Measurements from ENCODE around the gene SNCB.

Gene SNCB

DNA sequence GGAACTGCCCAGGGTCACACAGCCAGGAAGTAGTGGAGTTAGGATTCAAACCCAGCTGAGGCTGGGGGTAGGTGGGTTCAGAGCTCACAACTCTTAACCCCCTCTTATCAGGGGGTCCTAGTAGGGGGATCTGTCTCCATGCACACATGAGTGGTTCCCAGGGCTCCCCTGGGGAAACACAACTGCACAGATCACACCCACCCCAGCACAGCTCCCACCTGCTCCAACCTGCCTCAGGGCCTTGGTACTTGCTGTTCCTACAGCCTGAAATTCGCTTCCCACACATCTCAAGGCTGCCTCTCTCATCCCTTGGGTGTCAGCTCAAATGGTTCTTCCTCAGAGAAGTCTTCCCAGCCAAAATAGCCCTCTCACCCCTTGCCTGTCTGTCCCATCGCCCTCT lies 4.8 kb downstream of the SNCB start:
- DNase-seq (ENCODE audit: low read depth in 3 of 3), result no peak

DNA sequence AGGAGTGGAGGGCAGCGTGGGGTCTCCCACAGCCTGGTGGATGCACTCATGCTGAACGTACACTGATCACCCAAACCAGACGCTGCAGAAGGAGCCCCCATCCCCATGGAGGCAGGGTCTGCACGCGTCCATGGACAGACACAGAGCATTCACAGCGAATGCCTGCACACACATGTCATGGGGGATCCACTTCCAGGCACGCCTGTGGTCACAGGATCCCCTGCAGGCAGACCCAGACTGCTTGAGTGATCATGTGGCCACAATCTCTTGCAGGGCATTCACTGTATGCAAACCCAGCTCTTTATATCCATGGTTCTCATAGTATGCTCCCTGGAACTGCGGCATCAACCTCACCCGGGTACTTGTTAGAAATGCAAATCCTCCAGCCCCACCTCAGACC lies 5.4 kb downstream of the SNCB start:
- no peak for DNase-seq (ENCODE audit: low read depth in 3 of 3)

DNA sequence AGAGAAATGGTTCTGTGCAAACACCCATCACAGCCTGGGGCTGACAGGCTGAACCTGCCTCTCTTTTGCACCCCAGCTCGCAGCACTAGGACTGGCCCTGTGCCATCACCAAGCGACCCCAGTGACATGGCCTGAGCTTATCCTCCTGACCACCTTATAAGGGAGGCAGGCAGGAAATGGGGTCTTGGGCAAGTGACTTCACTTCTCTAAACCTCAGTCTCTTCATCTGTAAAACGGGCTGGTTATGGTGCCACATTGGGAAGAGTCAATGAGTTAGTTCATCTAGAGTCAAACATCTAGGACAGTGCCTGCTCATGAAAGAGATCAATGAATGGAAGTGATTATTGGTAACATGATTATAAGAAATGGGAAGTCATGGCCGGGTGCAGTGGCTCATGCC lies 6.2 kb downstream of the SNCB start:
- DNase-seq (ENCODE audit: low read depth in 3 of 3), result no peak

DNA sequence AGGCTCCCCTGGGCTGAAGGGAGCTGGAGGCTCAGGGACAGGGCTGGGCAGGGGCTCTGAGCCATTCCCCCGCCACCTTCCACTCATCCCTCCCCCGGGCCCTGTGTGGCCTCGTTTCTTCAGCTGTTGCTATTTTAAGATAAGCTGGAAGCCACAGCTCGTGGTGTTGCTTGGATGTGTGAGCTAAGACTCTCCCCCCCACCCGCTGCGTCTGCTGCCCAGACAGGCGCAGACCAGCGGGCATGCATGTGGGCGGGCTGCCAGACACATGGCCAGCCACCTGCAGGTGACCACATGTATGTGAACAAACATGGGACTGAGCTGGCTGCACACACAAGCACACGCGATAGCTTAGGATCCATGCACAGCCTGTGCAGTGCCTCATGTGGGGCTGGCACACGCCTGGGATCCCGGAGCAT lies 8.7 kb downstream of the SNCB start:
- DNase-seq (ENCODE audit: low read depth in 3 of 3), result no peak

DNA sequence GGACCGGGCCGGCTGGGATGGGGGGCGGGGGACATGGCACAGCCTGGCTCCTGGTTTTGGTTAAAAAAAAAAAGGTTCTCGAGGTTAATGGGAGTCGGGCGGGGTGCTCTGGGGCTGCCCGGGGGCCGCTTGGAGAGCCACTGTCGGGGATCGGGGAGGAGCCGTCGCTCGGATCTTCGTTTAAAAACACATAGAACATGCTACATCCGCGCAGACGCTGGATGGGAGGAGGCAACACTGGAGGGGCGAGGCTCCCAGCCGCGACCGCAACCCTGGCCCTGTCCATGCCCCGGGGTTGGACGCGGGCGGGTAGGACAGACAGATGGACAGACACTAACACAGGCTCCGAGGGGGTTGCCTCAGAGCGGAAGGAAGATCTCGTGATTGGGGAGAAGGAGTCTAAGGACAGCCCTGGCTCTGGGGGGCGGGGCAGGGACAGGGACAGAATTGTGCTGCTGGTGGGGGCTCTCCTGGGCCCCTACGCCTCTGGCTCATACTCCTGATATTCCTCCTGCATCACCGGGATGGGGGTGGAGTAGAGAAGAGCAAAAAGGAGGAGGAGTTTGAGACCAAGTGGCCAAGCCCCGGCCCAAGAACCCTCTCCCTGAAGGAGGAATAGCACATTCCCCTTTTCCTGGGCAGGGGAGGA lies 9.9 kb downstream of the SNCB start:
- DNase-seq (ENCODE audit: low read depth in 3 of 3), result no peak

DNA sequence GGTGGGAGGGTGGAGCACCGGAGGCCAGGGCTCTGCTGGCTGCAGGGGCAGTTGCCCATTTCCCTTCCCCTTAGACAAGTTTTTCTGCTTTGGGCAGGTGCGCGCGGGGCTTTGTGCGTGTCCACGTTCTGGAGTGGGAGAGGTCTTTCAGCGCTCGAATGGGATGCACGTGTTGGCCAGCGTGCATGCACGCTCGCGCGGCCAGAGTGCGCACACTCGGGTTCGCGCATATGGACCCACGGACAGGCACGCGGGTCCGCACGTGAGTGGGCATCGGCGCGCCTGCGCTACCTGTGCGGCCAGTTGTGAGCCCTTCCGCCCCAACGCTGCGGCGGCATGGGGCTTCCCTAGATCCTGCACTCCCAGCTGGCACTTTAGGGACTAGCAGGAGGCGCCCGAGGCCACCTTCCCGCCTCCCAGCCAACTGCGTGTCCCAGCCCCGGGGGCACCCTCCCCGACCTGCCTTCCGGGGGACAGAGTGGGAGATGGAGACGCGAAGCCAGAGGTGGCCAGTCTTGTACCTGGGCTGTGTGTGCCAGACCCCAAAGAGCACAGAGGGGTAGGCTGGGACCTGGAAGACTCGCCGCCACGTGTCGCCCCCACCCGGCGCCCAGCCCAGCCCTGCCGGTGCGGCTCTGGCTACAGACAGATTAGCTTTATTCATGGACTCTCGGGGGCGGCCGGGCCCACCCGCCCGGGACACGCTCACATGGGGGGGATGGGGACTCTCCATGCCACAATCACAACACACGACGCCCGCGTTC lies 10.6 kb downstream of the SNCB start:
- DNase-seq (ENCODE audit: low read depth in 3 of 3), result no peak

DNA sequence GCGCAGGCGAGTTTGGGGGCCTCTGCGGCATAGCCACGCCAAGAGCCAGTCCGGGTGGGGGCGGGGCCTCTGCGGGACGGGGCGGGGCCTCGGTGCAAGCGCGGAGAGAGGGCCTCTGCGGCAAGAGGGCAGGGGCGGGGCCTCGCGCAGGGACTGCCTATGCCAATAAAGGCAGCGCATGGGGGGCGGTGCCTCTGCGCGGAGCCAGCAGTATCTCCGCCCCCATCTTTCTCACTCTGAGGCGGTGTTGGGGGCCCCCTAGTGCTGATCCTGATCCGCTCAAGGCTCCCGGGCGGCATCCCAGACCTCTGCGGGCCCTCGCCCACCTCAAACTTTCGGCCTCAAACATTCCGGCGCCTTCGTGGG lies 11.1 kb downstream of the SNCB start:
- peak; percentile 57 to 87 (median 58) for DNase-seq (ENCODE audit: low read depth in 3 of 3)

DNA sequence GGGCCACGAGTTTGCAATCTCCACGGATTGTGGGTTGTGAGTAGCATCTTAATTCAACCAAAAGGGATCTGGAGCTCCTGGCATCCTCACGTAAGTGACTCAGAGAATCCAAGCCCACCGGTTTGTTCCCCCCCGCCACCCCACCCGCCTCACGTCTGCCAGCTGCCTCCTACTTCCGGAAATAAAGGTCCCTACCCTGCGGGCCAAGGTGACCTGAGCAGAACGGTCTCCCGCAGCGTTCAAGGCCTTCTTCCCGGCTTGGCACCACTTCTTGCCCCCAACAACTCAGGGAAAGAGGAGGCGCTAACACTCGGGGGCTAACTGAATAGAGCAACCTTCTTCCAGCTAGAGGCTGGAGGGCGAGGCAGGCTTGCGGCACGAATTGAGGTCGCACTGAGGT lies 11.6 kb downstream of the SNCB start:
- no peak for DNase-seq (ENCODE audit: low read depth in 3 of 3)

DNA sequence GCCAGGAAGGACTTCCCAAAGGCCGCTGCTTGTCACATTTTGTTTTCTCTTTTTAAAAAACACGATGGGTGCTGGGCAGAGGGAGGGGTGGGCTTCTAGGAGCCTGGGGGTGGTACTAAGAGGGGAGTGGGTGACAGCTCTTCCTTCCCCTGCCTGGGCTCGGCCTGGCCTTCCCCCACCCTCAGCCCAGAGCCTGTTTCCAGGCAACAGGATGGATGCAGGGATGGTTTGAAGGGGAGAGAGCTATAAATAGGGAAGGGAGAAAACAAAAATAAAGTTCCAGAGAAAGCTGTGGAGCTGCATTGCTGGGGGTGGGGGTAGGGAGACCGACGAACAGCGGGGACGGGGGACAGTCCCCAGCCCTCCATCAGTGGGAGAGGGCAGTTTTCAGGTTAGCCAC lies 13.8 kb downstream of the SNCB start:
- DNase-seq (ENCODE audit: low read depth in 3 of 3), result no peak

DNA sequence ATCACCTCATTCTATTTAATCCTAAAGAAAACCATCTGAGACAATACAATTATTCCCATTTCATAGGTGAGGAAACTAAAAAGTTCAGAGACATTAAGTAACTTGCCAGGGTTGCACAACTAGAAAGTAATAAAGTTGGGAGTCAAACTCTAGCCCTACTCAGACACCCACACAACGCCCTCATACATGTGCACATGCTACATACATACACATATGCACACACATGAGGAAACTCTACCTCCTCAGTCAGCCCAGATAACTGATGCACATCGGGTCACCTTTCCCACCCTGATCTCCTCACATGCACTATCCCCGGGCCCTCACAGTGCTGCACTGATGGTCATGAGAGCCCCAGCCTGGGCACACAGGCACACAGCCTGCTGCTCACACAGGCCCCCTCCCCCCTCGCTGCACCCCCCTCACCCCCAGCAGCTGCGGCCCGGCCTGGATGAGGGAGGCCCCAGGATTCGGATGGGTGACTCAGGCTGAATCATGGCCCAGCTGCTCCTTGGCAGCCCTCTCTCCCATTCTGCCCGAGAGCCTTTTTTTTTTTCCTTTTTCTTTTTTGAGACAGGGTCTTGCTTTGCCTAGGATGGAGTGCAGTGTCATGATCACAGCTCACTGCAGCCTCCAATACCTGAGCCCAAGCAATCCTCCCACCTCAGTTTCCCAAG lies 15.4 kb downstream of the SNCB start:
- no peak for DNase-seq (ENCODE audit: low read depth in 3 of 3)

DNA sequence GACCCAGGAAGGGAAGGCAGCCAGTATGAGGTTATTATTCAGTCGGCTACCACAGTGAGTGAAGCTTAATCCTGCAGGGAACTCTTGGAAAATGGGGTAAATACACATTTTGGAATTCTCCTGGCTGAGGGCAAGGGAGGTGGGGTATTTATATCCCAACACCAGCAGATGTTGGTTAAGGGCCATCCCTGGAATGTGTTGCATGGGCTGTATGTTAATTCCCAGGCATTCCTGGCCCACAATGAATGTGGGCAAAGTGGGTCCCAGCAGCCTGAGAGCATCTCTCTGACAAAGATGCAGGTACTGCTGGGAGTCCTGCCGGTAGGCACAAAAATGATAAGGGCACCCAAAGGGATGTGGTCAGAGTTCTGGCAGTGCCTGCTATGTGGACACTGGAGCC lies 17.5 kb downstream of the SNCB start:
- DNase-seq (ENCODE audit: low read depth in 3 of 3), result no peak

DNA sequence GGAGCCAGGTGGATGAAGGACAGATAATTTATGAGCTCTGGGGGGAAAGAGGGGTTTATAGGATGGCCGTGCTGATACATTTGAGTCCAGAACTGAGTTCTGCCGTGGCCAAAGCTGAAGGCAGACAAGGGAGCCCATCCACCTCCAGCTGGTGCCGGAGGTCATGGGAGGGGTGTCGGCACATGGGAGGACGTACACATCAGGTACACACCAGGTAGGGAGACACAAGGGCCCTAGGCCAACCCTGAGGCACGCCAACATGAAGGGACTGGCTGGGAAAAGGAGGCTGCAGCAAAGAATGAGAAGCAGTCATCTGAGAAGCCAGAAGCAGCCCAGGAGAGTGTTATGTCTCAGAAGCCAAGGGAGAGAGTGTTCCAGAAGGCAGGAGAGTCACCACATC lies 18.3 kb downstream of the SNCB start:
- DNase-seq (ENCODE audit: low read depth in 3 of 3), result no peak

DNA sequence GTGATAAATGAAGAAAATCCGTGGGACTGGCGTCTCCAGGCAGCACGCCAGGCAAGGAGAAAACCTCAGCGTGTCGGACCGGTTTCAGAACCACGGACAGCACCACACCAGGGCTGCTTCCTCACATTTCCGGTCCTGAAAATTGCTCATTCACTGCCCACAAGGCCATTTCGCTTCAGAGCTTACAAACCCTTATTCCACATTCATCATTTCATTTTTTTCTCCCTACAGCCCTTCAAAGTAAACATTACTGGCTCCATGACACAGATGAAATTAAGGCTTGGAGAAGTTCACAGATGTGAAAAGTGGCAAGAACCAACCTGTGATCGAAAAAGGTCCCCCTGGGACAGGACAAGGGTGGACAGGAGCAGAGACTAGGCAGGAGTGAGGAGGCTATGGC lies 18.9 kb downstream of the SNCB start:
- peak in 1 of 3 experiments; percentile 42 for DNase-seq (ENCODE audit: low read depth in 3 of 3)

DNA sequence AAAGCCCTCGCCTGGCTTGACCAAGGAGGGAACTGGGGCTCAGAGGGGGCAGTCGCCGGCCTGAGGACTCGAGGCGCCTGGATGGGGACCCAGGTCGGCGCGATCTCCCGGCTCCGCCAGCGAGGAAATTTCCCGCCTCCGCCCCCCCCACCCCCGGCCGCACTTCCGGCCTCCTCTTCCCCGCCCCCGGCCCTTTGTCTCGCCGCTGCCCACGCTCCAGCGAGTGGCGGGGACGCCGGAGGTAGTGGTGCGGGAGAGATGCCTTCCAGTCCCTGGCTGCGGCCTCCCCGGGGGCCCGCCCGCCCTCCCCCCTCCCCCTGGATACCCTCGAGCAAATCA lies 19.9 kb downstream of the SNCB start:
- no peak for DNase-seq (ENCODE audit: low read depth in 3 of 3)

DNA sequence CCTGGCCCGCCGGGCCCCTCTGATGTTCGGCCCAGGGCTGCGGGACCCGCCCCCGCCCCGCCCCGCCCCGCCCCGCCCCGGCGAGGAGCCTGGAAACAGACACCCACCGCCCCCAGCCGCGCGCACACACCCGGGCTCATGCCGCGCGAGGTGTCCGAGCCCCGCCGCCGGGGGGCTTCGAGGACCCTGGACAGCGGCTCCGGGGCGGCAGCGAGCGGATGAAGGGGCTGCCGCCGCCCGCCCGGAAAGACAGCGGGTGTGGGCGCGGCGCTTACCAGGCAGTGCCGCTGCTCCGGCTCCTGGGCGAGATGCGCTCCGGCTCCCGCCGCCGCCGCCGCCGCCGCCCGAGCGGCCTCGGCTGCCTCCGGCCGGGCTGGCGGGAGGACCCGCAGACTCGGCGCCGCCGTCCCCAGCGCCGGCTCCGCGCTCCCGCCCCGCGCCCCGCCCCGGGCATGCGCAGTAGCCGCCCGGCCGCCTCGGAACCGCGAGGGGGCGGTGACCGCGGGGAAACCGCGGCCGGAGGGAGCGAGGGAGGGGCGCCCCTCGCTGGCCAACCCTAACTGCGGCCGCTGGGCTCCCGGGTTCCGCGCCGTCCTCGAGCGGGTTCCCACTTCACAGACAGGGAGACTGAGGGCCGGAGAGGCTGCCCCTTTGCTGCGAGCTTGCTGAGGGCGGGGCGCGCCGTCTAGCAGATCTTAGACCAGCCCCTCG lies 20.5 kb downstream of the SNCB start, which contains the start of gene GPRIN1:
Gene GPRIN1 (minus strand): TSS at position 433 of the 711 bp plus-strand sequence. CDS start 10,322 bp downstream, outside the sequence.
- DNase-seq (ENCODE audit: low read depth in 3 of 3), result peak in 2 of 3 experiments; percentile 34 to 58

DNA sequence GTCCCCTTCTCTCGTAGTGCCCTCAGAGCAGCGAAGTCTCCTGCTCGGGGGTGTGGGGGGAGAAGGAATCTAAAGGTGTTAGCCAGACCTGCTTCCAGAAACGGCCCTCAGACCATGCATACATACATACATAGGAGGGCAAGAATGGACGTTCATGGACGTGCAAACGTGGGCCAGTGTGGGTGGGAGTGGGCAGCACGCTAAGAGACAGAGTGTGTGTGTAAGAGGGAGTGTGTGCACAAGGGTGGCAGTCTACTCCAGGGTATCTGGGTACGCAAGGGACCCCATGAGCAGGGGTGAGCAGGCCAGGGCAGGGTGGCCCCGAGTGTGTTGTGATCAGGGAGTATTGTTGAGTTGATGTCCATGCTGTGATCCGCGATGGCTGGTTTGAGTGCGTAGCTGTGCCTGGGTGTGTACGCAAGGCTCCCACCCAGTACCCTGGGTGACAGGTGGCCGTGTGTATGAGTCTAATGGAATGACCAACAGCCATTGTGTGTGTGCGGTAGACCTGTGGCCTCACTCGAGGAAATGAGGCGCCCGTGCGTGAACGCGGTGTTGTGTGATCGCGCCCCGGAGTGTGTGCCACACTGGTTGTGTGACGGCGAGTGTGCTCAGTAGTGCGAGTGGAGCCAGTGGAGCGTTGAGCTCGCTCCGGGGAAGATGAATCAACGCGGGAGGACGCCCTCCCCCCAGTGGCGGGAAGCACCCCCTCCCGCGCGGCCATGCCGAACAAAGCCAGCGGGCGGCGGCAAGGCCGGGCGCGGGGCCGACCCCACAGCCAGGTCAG lies 21.2 kb downstream of the SNCB start:
- DNase-seq (ENCODE audit: low read depth in 3 of 3), result no peak

DNA sequence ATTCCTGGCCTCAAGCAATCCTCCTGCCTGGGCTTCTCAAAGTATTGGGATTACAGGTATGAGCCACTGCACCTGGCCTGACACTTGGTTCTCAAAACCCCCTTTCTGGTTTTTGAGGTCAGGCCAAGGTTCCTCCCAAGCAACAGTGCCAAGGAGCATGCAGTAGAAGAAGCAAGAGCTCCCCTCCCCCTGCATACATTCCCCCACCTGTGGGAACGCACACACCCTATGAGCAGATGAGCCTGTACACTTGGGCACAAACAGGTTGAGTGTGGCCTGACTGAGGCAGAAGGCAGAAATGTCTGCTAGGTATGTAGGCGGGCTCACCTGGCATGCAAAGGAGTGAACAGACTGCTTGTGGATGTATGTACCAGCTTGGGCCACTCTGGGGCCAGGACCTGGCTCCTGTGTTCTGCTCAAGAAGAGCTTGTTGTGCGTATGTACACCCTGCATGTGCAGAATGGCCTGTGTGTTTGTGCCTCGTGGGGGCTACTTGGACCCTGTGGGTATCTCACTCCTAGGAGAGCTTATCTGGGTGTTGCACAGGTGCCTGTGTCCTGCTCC lies 22.1 kb downstream of the SNCB start:
- no peak for DNase-seq (ENCODE audit: low read depth in 3 of 3)

DNA sequence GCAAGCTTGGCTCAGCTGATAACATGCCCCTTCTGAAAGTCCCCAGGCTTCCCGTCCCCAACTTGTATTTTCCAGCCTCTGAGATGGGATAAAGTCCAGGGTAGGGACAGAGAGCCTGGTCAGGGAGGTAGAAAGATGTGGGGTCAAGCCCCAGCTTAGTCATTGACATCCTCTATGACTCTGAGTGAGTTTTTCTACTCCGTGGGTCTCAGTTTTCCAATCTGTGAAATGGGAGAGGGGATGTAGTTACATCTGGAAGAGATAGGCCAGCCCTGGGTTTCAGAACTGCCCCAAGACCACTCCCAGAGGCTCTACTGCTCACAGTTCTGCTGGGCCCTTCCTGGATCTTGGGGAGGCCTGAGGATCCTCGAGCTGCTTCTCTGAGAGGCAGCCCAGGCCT lies 23.5 kb downstream of the SNCB start:
- DNase-seq (ENCODE audit: low read depth in 3 of 3), result no peak

DNA sequence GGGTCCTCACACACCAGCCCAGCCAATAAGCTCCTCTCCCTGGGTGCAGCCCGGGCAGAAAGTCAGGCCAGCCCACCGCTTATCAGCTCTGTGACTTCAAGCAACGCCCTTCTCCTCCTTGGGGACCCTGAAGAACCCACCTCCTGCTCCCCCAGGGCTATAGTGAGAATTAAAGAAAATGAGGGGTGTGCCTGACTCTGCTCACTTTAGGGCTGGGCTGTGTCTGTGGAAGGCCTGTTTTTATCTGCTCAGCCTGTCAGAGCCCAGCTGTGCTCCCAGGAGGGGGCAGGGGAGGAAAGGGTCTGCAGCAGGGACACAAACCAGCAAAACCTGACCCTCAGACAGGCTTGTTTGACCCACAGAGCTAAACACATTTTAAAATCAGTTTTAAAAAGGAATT lies 24.3 kb downstream of the SNCB start:
- no peak for DNase-seq (ENCODE audit: low read depth in 3 of 3)

DNA sequence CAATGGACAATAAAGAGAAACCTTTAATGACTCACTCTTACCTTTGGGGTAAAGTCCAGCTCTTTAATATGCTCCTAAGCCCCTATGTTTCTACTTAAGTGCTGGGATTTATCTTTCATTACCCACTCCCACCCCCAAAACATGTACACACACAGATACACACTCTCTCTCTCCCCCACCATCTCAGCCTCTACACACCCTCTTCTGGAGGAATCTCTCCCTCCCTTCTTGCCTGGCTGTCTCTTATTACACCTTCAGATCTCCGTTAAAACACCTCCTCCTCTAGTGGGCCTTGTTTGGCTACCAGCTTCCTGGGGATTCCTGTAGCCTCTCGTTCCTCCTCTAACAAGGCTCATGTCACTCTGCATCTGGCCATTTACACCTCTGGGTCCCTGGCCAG lies 27.2 kb downstream of the SNCB start:
- DNase-seq (ENCODE audit: low read depth in 3 of 3), result no peak

DNA sequence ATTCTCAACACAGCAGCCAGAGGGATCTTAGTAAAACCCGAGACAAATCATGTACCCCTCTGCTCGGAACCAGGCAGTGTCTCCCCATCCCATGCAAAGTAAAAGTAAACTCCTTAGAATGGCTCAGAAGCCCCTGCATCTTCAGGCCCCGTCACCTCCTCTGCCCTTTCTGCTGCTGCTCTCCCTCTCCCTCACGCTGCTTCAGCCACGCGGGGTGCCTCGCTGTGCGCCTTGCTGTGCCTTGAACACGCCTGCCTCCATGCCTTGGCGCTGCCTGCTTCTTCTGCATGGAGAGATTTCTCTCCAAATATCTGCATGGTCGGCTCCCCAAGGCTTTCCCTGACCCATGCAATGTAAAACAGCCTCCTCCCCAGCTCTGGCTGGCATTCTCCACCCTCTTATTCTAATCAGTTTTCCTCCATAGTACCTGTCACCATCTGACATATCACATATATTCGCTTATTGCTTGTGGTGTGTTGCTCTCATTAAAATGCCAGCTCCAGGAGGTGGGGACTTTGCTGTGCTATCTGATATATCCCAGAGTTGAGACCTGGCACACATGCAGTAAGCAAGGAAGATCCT lies 28.3 kb downstream of the SNCB start:
- no peak for DNase-seq (ENCODE audit: low read depth in 3 of 3)
